Measurements from ENCODE around the gene FGF14.

Gene FGF14

GRCh38 chr13:102197193-102197592, 204.7 kb downstream of the FGF14 start:
- no peak for DNase-seq (ENCODE audit: low spot score)
- no peak for TF ChIP-seq CTCF (IDR thresholded peaks at IDR 0.05; ENCODE audit: extremely low read depth, insufficient read depth, missing control alignments)
- in situ Hi-C loops (cut with MboI; ENCODE audit: low pct_unique_long_range_greater_than_20kb, low sequenced_read_pairs, unreplicated experiment): no loop called here

GRCh38 chr13:102195566-102196462, 206.0 kb downstream of the FGF14 start:
- in situ Hi-C loops (cut with MboI; ENCODE audit: low pct_unique_long_range_greater_than_20kb, low sequenced_read_pairs, unreplicated experiment): no loop called here
- no peak for DNase-seq (ENCODE audit: low spot score)
- TF ChIP-seq CTCF (IDR thresholded peaks at IDR 0.05; ENCODE audit: extremely low read depth, insufficient read depth, missing control alignments): no peak

- TF ChIP-seq CTCF (IDR thresholded peaks at IDR 0.05; ENCODE audit: extremely low read depth, insufficient read depth, missing control alignments): no peak
- in situ Hi-C loops (cut with MboI; ENCODE audit: low pct_unique_long_range_greater_than_20kb, low sequenced_read_pairs, unreplicated experiment): no loop called here
Observed at GRCh38 chr13:102192858-102193257, 209.0 kb downstream of the FGF14 start.

GRCh38 chr13:102191951-102192502, 209.8 kb downstream of the FGF14 start:
- no peak for DNase-seq (ENCODE audit: low spot score)
- in situ Hi-C loops (cut with MboI; ENCODE audit: low pct_unique_long_range_greater_than_20kb, low sequenced_read_pairs, unreplicated experiment): no loop called here
- TF ChIP-seq CTCF (IDR thresholded peaks at IDR 0.05; ENCODE audit: extremely low read depth, insufficient read depth, missing control alignments): no peak

More at GRCh38 chr13:102192858-102193257, 209.0 kb downstream of the FGF14 start:
- DNase-seq (ENCODE audit: low spot score): no peak

- no peak for DNase-seq (ENCODE audit: low spot score)
- in situ Hi-C loops (cut with MboI; ENCODE audit: low pct_unique_long_range_greater_than_20kb, low sequenced_read_pairs, unreplicated experiment): no loop called here
- no peak for TF ChIP-seq CTCF (IDR thresholded peaks at IDR 0.05; ENCODE audit: extremely low read depth, insufficient read depth, missing control alignments)
Observed at GRCh38 chr13:102190930-102191329, 210.9 kb downstream of the FGF14 start.

GRCh38 chr13:102187313-102187712, 214.5 kb downstream of the FGF14 start:
- in situ Hi-C loops (cut with MboI; ENCODE audit: low pct_unique_long_range_greater_than_20kb, low sequenced_read_pairs, unreplicated experiment): no loop called here
- DNase-seq (ENCODE audit: low spot score): no peak
- no peak for TF ChIP-seq CTCF (IDR thresholded peaks at IDR 0.05; ENCODE audit: extremely low read depth, insufficient read depth, missing control alignments)

Measured in GM13977 (cell line).